ENCODE data around the gene C10orf143.
"Not testable (repeated sequence)": the region's sequence is repeated elsewhere in the genome, so short reads cannot be mapped to it uniquely, and the experiment has no call there.

The C10orf143 gene

DNA sequence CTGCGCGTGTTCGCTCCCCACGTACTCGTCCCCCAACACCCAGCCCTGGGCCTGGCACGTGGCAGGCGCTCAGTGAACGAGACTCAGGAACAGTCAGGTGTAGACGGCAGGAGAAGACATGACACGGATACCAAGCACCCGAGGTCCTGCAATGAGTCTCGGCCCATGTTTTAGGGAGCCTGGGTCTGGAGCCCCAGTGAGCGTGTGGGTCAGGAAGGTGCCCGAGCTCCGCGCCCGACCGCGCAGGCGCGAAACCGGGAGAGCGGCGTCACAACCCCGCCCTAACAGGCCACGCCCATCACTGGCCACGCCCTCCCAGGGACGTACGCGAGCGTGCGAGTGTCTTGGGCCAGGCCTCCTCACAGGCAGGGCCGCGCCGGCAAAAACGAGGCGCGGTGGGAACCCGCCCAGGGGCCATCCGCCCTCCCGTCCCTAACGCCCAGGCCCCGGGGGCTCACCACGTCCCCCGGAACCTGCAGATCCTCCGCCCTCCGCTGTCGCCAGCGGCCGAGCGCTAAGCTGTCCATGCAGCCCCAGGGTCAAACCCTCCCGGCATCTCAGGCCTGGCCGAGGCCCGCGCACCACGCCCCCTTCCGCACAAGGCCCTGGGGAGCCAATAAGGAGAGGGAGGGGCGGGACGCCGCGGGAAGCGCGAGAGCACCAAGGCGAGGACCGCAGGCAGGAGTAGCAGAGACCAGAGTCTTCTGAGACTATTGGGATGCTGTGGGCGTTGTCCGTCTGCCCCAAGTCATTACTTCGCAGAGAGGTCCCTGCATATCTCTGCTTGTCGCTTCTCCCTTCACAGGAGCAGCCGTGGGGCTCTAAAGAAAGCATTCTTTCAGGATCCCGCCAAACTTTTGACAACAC lies at the start of gene C10orf143:
TSS of gene C10orf143 (minus strand) at position 585 of the 867 bp plus-strand sequence. CDS start at position 527, 58 bp downstream.
- DNase-seq (ENCODE audit: extremely low read depth in 1 of 2, low read depth in 1 of 2): peak; percentile 91 to 93

DNA sequence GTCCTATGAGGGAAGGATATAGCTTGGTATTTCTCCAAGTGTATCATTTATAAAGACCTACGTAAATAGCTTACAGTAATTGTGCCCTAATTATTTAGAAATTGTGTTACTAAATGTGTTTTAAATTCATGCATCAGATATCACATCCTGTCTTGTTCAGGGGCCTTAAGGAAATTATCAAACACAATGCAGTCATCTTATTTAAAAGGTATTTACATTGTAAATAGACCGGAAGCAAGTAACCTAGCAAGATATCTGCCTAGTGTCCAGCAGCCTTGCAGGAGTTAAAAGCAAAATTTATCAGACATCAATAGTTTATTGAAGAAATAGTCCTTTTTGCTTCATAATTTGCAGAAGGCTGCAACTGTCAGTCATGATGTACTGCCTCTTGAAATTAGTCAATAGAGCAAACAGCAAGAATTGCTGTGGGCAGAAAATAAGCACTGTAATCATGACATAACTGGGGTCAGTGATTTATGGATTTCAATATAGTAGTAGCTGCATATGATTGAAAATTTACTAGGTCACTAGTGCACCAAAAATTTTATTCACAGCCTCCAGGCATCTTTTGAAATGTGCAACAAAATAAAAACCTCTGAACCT lies 48.7 kb upstream of the C10orf143 start:
- DNase-seq (ENCODE audit: extremely low read depth in 1 of 2, low read depth in 1 of 2): no peak

DNA sequence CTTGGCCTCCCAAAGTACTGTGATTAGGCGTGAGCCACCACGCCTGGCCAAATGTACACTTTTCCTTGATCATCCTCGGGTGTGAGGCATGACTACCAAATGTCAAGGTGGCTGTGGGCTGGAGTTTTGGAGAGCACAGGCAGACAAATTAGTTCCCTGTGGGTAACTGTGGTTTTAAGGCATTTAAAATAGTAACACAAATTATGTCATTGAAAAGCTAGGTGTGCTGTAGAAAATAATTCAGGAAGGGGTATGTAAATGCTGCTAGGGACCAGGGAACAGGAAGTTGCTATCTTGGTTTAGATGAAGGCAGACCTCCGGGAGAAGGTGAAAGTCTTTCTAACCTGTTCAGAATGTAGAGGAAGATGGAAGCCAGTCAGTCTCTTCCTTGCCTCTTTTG lies 35.4 kb upstream of the C10orf143 start:
- no peak for DNase-seq (ENCODE audit: extremely low read depth in 1 of 2, low read depth in 1 of 2)

DNA sequence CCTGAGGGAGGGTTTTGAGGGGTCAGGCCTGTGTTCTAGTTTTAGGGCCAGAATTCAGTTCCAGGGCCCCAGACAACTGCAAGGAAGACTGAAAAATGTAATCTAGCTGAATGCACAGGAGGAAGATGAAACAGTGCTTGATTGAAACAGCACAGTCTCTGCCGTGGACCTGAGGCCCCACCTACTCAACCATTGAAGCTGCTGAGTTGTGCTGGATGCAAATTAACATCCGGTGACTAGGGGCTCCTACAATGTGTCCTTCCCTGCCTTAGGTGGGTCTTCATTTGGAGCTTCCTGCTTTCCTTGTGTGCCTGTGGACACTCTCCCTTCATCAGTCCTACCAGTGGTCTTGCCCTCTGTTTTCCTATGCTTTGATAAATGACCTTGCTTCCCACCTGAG lies 31.2 kb upstream of the C10orf143 start:
- DNase-seq (ENCODE audit: extremely low read depth in 1 of 2, low read depth in 1 of 2): no peak

DNA sequence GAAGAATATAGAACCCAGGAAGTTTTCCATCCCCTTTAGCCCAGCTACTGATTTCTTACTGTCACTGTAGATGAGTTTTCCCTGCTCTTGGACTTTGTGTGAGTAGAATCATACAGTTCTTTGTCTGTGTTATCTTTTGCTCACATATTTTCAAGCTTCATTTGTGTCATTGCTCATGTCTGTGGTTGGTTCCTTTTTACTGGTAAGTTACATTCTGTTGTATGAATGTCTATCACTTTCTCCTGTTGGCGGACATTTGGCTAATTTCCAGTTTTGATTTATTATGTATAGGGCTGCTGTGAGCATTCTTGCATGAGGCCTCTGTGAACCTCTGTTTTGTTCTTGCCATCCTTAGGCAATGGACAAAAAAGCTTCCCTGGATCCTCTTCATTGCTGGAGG lies 30.8 kb upstream of the C10orf143 start:
- DNase-seq (ENCODE audit: extremely low read depth in 1 of 2, low read depth in 1 of 2): no peak

DNA sequence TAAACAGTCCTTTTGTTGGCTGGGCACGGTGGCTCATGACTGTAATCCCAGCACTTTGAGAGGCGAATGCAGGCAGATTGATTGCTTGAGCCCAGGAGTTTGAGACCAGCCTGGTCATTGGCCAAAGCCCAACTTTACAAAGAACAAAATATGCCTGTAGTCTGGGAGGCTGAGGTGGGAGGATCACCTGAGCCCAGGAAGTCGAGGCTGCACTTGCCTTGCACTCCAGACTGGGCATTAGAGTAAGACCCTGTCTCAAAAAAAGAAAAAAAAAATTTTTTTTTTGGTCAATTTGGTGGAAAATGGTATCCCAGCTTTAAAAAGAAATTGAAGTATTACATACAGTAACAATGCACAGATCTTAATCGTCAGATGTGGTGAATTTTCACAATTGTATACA lies 30.4 kb upstream of the C10orf143 start:
- DNase-seq (ENCODE audit: extremely low read depth in 1 of 2, low read depth in 1 of 2): no peak

DNA sequence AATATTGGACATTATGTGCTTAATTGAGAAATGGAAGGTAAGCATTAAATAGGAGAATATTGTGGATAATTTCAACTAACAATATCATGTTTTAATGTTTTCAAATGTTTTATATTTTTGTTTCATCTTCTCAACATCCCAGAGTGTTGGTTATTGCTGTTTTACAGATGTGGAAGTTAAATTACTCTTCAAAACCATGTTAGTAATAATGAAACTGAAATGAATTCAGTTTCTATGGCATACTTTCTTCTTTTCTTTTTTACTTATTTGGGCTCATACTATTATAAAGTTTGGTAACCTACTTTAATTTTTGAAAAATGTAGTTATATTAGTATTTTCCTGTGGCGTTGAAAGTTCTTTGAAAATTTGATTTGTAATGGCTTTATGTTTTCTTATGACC lies 29.8 kb upstream of the C10orf143 start:
- no peak for DNase-seq (ENCODE audit: extremely low read depth in 1 of 2, low read depth in 1 of 2)

DNA sequence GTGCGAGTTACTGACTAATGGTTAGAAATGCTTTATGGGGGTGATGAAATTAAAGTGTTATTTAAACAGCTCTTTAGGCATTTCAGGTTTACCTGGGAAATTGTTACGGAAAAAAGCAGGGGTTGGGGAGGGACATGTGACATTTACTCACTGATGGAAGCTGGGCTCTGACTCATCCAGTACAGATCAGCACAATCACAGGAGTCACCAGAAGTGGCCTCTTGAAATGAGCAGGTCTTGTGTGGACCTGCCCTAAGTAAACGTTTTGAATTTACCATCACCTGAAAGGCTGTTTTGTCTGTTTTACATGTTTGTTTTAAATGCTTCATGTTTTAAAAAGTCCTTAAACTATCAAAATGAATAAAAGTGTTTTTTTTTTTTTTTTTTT lies 27.8 kb upstream of the C10orf143 start:
- DNase-seq (ENCODE audit: extremely low read depth in 1 of 2, low read depth in 1 of 2): peak in 1 of 2 donors; percentile 16

DNA sequence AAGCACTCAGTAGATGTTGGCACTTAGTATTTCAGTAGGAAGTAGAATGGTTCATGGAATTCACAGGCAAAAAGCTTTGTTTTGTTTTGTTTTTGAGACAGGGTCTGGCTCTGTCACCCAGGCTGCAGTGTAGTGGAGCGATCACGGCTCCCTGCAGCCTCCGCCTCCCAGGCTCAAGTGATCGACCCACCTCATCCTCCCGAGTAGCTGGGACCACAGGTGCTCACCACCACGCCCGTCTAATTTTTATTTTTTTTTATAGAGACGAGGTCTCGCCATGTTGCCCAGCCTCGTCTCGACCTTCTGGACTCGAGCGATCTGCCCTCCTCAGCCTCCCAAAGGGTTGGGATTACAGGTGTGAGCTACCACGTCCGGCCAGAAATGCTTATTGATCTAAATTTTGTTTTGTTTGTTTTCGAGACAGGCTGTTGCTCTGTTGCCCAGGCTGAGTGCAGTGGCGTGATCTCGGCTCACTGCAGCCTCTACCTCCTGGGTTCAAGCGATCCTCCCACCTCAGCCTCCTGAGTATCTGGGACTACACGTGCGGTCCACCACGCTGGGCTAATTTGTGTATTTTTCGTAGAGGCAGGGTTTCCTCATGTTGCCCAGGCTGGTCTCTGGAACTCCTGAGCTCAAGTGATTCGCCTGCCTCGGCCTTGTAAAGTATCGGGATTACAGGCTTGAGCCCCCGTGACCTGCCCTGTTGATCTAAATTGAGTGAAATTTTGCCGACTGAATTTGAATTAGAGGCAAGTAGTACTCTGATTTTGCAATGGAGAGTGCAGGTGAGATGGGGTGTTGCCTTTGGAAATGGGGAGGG lies 27.2 kb upstream of the C10orf143 start:
- no peak for DNase-seq (ENCODE audit: extremely low read depth in 1 of 2, low read depth in 1 of 2)

DNA sequence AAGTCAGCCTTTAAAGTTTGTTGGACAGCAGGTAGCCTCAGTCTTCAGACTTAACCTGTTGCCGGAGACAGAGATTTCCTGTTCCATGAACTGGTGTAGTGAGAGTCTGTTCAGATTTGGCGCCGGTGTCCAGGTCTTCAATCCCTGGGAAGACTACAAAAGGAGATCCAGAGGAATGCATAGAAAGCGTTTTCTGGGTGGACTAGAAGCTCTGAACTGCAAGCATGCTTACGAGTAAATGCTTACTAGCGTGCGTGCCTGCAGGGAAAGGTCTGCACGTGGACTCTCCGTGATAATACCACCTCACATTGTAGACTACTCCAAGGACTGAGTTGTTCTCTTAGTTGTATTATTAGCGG lies 26.4 kb upstream of the C10orf143 start:
- DNase-seq (ENCODE audit: extremely low read depth in 1 of 2, low read depth in 1 of 2): no peak

DNA sequence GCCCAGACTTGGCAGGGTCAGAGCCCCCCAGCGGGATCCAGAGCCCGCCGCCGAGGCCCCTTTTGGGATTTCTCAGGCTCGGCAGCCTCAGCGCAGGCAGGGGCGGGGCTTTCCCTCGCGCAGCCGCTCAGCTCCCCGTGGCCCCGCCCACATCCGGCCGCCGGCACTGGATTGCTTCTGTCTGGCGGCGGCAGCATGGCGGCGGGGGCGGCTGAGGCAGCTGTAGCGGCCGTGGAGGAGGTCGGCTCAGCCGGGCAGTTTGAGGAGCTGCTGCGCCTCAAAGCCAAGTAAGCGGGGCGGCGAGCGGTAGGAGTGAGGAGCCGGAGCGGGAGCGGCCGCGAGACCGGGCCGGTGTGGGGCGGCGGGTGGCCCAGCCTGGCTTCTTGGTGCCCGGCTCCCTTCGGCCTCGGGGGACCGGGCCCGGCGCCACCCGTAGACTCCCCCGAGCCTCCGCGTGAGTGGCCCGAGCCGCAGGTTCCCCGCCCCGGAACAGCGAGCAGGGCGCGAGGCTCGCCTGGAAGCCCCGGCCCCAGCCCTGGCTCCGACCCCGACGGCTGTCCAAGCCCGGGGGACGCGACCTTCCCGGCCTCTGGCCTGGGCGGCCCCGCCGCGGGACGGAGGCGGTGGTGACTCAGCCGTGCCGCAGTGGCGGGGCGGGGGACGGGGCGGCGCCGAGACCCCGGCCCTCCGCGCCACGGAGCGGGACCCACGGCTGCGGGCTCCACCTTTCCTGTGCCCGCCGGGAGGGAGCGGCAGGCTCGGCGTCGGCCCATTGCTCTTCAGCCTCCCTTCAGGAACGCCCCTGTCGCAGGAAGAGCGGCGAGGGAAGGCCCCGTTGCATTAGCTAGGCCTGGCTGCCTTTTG lies 25.8 kb upstream of the C10orf143 start, which contains the start of gene GLRX3:
TSS of gene GLRX3 (plus strand) at position 166 of the 864 bp plus-strand sequence. CDS start at position 196, 30 bp downstream.
- DNase-seq (ENCODE audit: extremely low read depth in 1 of 2, low read depth in 1 of 2): peak; percentile 77 to 80

DNA sequence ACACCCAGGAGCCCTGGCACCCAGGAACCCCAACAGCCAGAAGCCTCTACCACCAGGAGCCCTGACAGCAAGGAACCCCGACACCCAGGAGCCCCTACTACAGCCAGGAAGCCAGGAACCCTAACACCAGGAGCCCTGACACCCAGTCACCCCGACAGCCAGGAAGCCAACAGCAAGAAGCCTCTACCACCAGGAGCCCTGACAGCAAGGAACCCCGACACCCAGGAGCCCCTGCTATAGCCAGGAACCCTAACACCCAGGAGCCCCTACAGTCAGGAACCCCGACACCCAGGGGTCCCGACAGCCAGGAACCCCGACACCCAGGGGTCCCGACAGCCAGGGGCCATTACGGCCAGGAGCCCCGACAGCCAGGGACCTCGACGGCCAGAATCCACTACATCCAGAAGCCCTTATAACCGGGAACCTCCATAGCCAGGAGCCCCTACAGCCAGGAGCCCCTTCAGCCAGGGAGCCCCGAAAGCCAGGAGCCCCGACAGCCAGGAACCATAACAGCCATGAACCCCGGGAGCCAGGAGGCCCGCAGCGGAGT lies 25.1 kb upstream of the C10orf143 start:
- no peak for DNase-seq (ENCODE audit: extremely low read depth in 1 of 2, low read depth in 1 of 2)

DNA sequence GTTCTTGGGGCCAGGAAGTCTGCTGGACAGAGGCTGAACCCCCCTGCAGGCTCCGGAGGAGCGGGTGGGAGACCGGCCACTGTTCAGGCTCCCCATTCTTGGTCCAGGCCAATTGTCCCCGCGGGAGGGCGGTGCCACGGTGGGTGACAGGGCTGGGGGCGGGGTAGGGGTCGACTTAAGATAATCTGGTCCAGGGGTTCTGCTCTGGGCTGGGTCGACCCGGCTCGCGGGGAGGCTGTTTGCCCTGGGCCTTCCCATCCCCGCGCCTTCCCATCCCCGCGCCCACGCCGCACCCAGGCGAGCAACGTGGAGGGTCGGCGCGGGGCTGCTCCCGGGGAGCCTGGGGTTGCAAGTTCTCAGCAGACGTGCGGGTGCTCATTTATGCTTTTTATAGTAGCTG lies 18.3 kb upstream of the C10orf143 start:
- DNase-seq (ENCODE audit: extremely low read depth in 1 of 2, low read depth in 1 of 2): no peak

DNA sequence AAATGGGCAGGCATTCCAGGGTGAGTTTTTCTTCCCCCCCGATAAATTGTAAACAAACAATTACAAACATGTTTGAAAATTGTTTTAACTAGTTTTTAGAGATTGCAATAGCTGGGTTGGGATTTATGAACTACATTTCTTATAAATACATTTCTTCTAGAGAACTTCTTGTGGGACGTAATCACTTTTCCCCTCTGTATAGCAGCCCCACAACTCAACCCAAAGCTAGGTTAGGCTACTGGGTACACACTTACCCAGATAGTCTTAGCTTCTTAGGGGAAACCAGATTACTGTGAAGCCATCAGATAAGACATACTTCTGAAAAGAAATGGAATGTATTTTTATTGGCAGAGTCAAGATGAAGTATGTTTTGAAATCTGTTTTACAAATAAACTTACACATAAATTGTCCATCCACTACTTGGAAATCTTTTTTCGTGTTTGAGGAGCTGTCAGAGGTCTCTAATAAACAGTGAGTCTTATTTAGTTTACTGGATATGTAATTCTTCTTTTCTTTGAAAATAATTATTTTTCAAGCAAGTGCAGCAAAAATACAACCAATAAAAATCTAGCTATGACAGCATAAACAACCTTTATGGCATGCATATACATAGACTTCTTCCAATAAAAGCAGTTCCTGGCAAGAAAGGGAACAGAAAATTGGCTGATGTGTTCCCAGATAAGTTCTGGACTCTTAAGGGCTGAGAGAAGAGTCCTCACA lies 17.6 kb upstream of the C10orf143 start:
- DNase-seq (ENCODE audit: extremely low read depth in 1 of 2, low read depth in 1 of 2): no peak

DNA sequence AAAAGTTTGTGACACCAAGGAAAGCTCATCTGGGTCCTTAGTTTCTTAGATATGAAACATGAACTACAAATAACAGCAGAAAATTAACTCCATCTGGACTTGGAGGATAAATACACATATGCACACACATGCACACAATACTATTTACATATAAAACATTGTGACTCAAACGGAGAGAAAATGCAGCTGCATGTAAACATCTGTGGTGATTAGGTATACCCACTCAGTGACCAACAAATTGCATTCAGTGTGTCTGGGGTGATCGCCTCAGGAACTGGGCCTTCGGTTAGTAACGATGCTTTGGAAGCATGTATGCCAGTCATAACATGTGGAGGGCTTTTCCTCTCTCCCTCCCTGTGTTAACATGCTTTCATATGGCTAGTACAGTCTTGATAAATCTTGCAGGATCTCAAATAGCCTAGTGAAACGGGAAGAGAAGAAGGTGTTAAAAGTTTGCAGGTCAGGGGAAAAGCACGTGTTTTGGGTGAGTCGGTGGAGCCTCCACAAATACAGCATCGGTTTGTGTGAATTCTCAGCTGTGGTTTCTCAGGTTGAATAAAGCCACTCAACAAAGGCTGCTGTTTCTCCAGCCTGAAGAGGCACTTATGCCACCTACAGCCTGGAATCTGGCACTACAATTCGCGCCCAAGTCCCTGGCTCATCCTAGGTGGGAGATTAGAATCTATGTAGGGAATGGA lies 16.9 kb upstream of the C10orf143 start:
- DNase-seq (ENCODE audit: extremely low read depth in 1 of 2, low read depth in 1 of 2): peak in 1 of 2 donors; percentile 34

DNA sequence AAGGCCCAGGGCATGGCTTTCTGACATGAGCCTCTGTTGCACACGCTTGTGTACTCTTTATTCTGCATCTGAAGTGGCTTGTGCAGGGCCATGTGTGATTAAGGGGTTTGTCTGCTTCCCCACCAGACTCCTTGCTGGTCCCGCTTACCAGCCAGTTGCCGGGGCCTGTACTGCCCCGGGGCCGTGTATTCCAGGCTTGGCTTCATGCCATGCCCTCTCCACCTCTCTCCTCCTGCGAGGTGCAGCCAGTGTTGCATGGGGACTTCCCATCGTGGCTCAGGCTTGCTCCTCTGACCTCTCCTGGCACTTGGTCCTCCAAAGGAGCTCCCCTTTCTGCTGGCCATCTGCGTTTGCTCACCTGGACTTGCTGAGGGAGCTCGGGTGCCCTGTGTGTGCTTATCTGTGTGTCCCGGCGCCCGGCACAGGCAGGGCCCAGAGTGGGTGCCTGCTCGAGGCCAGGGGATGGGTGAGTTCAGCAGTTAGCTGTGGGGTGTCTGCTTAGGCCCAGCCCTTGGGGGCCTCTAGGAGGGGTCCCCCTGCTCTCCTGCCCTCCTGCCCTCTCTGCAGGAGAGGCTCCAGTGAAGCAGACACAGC lies 11.0 kb upstream of the C10orf143 start:
- no peak for DNase-seq (ENCODE audit: extremely low read depth in 1 of 2, low read depth in 1 of 2)

DNA sequence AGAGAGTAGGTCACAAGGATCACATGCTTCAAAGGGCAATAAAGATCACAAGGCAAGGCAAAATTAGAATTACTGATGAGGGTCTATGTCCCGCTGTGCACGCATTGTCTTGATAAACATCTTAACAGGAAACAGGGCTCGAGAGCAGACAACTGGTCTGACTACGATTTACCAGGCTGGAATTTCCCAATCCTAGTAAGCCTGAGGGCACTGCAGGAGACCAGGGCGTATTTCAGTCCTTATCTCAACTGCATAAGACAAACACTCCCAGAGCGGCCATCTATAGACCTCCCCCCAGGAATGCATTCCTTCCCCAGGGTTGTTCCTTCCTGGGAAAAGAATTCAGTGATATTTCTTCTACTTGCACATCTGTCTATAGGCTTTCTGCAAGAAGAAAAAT lies 6.9 kb upstream of the C10orf143 start:
- not testable (repeated sequence) for DNase-seq (ENCODE audit: extremely low read depth in 1 of 2, low read depth in 1 of 2)

DNA sequence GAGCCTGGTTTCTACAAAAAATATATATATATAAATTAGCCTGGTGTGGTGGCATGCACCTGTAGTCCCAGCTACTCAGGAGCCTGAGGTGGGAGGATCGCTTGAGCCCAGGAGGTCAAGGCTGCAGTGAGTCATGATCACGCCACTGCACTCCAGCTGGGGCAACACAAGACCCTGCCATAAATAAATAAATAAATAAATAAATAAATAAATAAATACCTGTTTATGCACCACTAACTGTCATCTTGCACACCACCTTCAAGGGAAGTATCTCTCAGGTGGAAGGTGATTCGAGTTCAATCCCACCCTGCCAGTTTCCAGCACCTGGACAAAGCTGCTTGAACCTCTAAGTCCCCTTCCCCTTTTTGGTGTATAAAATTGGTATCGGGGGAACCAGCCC lies 6.3 kb upstream of the C10orf143 start:
- DNase-seq (ENCODE audit: extremely low read depth in 1 of 2, low read depth in 1 of 2): not testable (repeated sequence)

DNA sequence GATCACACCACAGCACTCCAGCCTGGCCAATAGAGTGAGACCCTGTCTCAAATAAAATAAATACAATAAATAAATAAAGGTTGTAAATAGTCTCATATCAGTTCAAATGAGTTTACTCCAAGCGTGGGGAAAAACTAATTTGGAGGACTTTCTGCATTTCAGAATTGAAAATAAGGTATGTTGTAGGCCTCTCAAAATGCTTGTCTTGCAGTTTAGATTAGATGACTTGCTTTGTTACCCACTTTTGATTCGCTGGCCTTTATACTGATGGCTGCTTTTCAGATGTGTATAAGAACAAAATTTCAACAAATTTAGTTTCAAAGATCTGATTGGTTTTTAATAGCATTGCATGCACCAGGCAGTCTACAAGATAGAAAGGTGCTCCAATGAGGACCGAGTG lies 2.2 kb upstream of the C10orf143 start:
- no peak for DNase-seq (ENCODE audit: extremely low read depth in 1 of 2, low read depth in 1 of 2)

Data from stimulated activated CD8-positive, alpha-beta memory T cell treated with anti-CD3 and anti-CD28 coated beads, Interleukin-7, amount 100 ng/mL, for 48 hours (primary cell).